ENCODE measurements around the gene WDR55.

The WDR55 gene

GRCh38 chr5:140672455-140673186, 7.9 kb downstream of the WDR55 start:
- H3K36me3 ChIP-seq (ENCODE audit: insufficient read depth, low read length) = peaks cover 65% of the 10 kb centered on the region; the same call in 1 of the 2 replicates

GRCh38 chr5:140673187-140673976, 8.7 kb downstream of the WDR55 start, which contains the start of gene DND1:
DND1 (minus strand) TSS chr5:140673576; CDS start chr5:140673542, 34 bp downstream.
- Histone ChIP-seq H3K36me3 (ENCODE audit: insufficient read depth, low read length) (peaks cover 65% of the 10 kb centered on the region; the same call in 1 of the 2 replicates), H3K9ac (ENCODE audit: insufficient read length) (no peak within 1 kb of the TSS), H3K4me3 (no peak within 1 kb of the TSS), H3K27ac (no peak within 1 kb of the TSS), H3K9me3 (ENCODE audit: low read depth, low read length) (no peaks in the 10 kb centered on the region)
- DNase-seq (ENCODE audit: low read depth, low spot score) = no peak
- TF ChIP-seq POLR2AphosphoS5 (IDR thresholded peaks at IDR 0.05; ENCODE audit: borderline replicate concordance, low read depth, low read length) (no peak; the same call in 1 of the 2 replicates), FOXP2 (optimal IDR thresholded peaks at IDR 0.05; ENCODE audit: control extremely low read depth, extremely low read length, insufficient read depth) (no peak), EZH2 (IDR thresholded peaks at IDR 0.05) (no peak)

More at GRCh38 chr5:140672455-140673186, 7.9 kb downstream of the WDR55 start:
- DNase-seq (ENCODE audit: low read depth, low spot score) = no peak
- H3K4me3 ChIP-seq = no peak overlapping the region
- no peak overlapping the region for H3K9ac ChIP-seq (ENCODE audit: insufficient read length)
- no peak for TF ChIP-seq FOXP2 (optimal IDR thresholded peaks at IDR 0.05; ENCODE audit: control extremely low read depth, extremely low read length, insufficient read depth)
- TF ChIP-seq POLR2AphosphoS5 (IDR thresholded peaks at IDR 0.05; ENCODE audit: borderline replicate concordance, low read depth, low read length) = no peak
- no peak for TF ChIP-seq EZH2 (IDR thresholded peaks at IDR 0.05)
- no peaks in the 10 kb centered on the region for H3K9me3 ChIP-seq (ENCODE audit: low read depth, low read length)
- H3K27ac ChIP-seq = no peak overlapping the region

- no peak for TF ChIP-seq FOXP2 (optimal IDR thresholded peaks at IDR 0.05; ENCODE audit: control extremely low read depth, extremely low read length, insufficient read depth)
- no peak for TF ChIP-seq POLR2AphosphoS5 (IDR thresholded peaks at IDR 0.05; ENCODE audit: borderline replicate concordance, low read depth, low read length)
- TF ChIP-seq EZH2 (IDR thresholded peaks at IDR 0.05) = no peak
- H3K36me3 ChIP-seq (ENCODE audit: insufficient read depth, low read length) = peaks cover 62% of the 10 kb centered on the region; the same call in 1 of the 2 replicates
Observed at GRCh38 chr5:140674211-140674610, 9.5 kb downstream of the WDR55 start.

GRCh38 chr5:140674629-140675028, 9.9 kb downstream of the WDR55 start:
- Histone ChIP-seq H3K9me3 (ENCODE audit: low read depth, low read length) (no peaks in the 10 kb centered on the region), H3K36me3 (ENCODE audit: insufficient read depth, low read length) (peaks cover 62% of the 10 kb centered on the region), H3K9ac (ENCODE audit: insufficient read length) (no peak overlapping the region), H3K27ac (no peak overlapping the region), H3K4me3 (no peak overlapping the region)
- TF ChIP-seq FOXP2 (optimal IDR thresholded peaks at IDR 0.05; ENCODE audit: control extremely low read depth, extremely low read length, insufficient read depth) = no peak
- no peak for TF ChIP-seq POLR2AphosphoS5 (IDR thresholded peaks at IDR 0.05; ENCODE audit: borderline replicate concordance, low read depth, low read length)
- no peak for TF ChIP-seq EZH2 (IDR thresholded peaks at IDR 0.05)
- no peak for DNase-seq (ENCODE audit: low read depth, low spot score)

More at GRCh38 chr5:140674211-140674610, 9.5 kb downstream of the WDR55 start:
- Histone ChIP-seq H3K9me3 (ENCODE audit: low read depth, low read length) (no peaks in the 10 kb centered on the region), H3K4me3 (no peak overlapping the region), H3K9ac (ENCODE audit: insufficient read length) (no peak overlapping the region), H3K27ac (no peak overlapping the region)
- no peak for DNase-seq (ENCODE audit: low read depth, low spot score)

DNA sequence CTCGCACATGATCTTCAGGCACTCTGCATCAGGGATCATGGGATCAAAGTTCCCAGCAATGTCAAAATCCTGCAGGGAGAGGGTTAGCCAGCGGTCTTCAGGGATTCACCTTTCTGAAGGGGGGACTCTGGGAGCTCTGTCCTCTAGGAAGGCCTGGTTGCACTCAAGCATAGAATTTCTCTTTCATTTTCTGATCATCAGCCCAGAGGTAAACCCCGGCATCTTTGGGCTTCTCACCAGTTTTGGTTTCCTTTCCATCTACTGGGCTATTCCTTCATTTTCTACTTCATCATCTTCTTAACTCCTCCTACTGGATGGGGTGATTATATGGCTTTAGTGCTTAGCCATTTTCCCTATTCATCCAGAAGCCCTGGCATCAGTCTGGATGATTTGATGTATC, 13.2 kb downstream of the WDR55 start:
- H3K4me3 ChIP-seq = no peak overlapping the region
- no peak for DNase-seq (ENCODE audit: low read depth, low spot score)
- no peaks in the 10 kb centered on the region for H3K9me3 ChIP-seq (ENCODE audit: low read depth, low read length)
- no peak overlapping the region for H3K27ac ChIP-seq
- no peak overlapping the region for H3K9ac ChIP-seq (ENCODE audit: insufficient read length)
- TF ChIP-seq FOXP2 (optimal IDR thresholded peaks at IDR 0.05; ENCODE audit: control extremely low read depth, extremely low read length, insufficient read depth) (no peak), EZH2 (IDR thresholded peaks at IDR 0.05) (no peak), POLR2AphosphoS5 (IDR thresholded peaks at IDR 0.05; ENCODE audit: borderline replicate concordance, low read depth, low read length) (no peak)
- peaks cover 70% of the 10 kb centered on the region for H3K36me3 ChIP-seq (ENCODE audit: insufficient read depth, low read length)

- no peak overlapping the region for H3K4me3 ChIP-seq
- DNase-seq (ENCODE audit: low read depth, low spot score) = no peak
- no peak overlapping the region for H3K9ac ChIP-seq (ENCODE audit: insufficient read length)
- no peaks in the 10 kb centered on the region for H3K9me3 ChIP-seq (ENCODE audit: low read depth, low read length)
- no peak for TF ChIP-seq FOXP2 (optimal IDR thresholded peaks at IDR 0.05; ENCODE audit: control extremely low read depth, extremely low read length, insufficient read depth)
- TF ChIP-seq POLR2AphosphoS5 (IDR thresholded peaks at IDR 0.05; ENCODE audit: borderline replicate concordance, low read depth, low read length) = no peak
- TF ChIP-seq EZH2 (IDR thresholded peaks at IDR 0.05) = no peak
- no peak overlapping the region for H3K27ac ChIP-seq
- peaks cover 67% of the 10 kb centered on the region for H3K36me3 ChIP-seq (ENCODE audit: insufficient read depth, low read length)
Observed at GRCh38 chr5:140678993-140679392, 14.3 kb downstream of the WDR55 start.

DNA sequence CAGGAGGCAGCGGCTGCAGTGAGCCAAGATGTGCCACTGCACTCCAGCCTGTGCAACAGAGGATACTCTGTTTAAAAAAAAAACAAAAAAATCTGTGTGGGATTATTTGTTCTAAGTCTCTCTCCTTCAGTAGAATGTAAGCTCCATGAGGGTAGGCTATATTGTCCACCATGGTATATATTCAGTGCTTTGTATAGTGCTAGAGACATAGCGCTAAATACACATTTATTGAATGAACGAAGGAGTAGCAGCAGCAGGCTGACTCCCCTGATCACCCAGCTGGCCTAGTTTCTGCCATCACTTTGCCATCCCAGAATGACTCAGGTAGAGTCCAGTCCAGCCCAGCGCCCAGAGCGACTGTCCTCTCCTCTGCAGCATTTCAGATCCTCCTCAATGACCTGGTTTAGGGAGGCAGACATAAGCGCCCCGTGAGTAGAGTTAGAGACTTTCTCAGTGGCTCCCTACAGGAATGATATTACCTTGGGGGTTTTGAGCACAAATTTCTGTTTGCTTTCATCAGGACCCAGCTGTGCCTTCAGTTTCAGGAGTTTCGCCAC, 25.8 kb downstream of the WDR55 start:
- DNase-seq (ENCODE audit: low read depth, low spot score) = no peak
- H3K9ac ChIP-seq (ENCODE audit: insufficient read length) = peak overlapping the region; percentile 96
- no peak for TF ChIP-seq FOXP2 (optimal IDR thresholded peaks at IDR 0.05; ENCODE audit: control extremely low read depth, extremely low read length, insufficient read depth)
- TF ChIP-seq EZH2 (IDR thresholded peaks at IDR 0.05) = no peak
- TF ChIP-seq POLR2AphosphoS5 (IDR thresholded peaks at IDR 0.05; ENCODE audit: borderline replicate concordance, low read depth, low read length) = no peak

More for the DNA sequence above, 25.8 kb downstream of the WDR55 start:
- H3K4me3 ChIP-seq = peak overlapping the region; percentile 95
- no peak overlapping the region for H3K27ac ChIP-seq
- H3K9me3 ChIP-seq (ENCODE audit: low read depth, low read length) = no peaks in the 10 kb centered on the region
- peaks cover 47% of the 10 kb centered on the region for H3K36me3 ChIP-seq (ENCODE audit: insufficient read depth, low read length)

Measured in SK-N-MC (cell line).